ENCODE data around the gene CYP24A1.
"Not testable (repeated sequence)": the region's sequence is repeated elsewhere in the genome, so short reads cannot be mapped to it uniquely, and the experiment has no call there.

Gene CYP24A1

GRCh38 chr20:54134445-54135220 is 39.2 kb downstream of the CYP24A1 start:
- DNase-seq (ENCODE audit: low spot score) (no peak), FAIRE-seq (no peak)

GRCh38 chr20:54133434-54134427 is 40.1 kb downstream of the CYP24A1 start:
- FAIRE-seq (no peak), DNase-seq (ENCODE audit: low spot score) (no peak)

GRCh38 chr20:54132612-54133433 is 41.0 kb downstream of the CYP24A1 start:
- FAIRE-seq: peak; percentile 17
- peak; percentile 82 for DNase-seq (ENCODE audit: low spot score)

GRCh38 chr20:54131675-54132611 is 41.8 kb downstream of the CYP24A1 start:
- DNase-seq (ENCODE audit: low spot score) (no peak), FAIRE-seq (no peak)

- DNase-seq (ENCODE audit: low spot score); FAIRE-seq: not testable (repeated sequence)
Measured at GRCh38 chr20:54131125-54131524, 42.7 kb downstream of the CYP24A1 start.

GRCh38 chr20:54129350-54129749 is 44.4 kb downstream of the CYP24A1 start:
- FAIRE-seq: no peak

GRCh38 chr20:54127855-54128574 is 45.8 kb downstream of the CYP24A1 start:
- no peak for FAIRE-seq
- no peak for DNase-seq (ENCODE audit: low spot score)

More at GRCh38 chr20:54129350-54129749, 44.4 kb downstream of the CYP24A1 start:
- DNase-seq (ENCODE audit: low spot score): no peak

GRCh38 chr20:54126806-54127655 is 46.8 kb downstream of the CYP24A1 start:
- FAIRE-seq (peak; percentile 86), DNase-seq (ENCODE audit: low spot score) (peak; percentile 67)

GRCh38 chr20:54126328-54126727 is 47.5 kb downstream of the CYP24A1 start:
- FAIRE-seq; DNase-seq (ENCODE audit: low spot score): not testable (repeated sequence)

GRCh38 chr20:54123587-54124180 is 50.1 kb downstream of the CYP24A1 start:
- peak; percentile 99 for FAIRE-seq
- DNase-seq (ENCODE audit: low spot score): peak; percentile 97

GRCh38 chr20:54122681-54123586 is 50.9 kb downstream of the CYP24A1 start:
- FAIRE-seq: peak; percentile 74
- DNase-seq (ENCODE audit: low spot score): no peak

- DNase-seq (ENCODE audit: low spot score) (no peak), FAIRE-seq (no peak)
Measured at GRCh38 chr20:54122189-54122588, 51.6 kb downstream of the CYP24A1 start.

- no peak for FAIRE-seq
- DNase-seq (ENCODE audit: low spot score): no peak
Measured at GRCh38 chr20:54119744-54120143, 54.0 kb downstream of the CYP24A1 start.

- FAIRE-seq: no peak
Measured at GRCh38 chr20:54118220-54119001, 55.4 kb downstream of the CYP24A1 start.

GRCh38 chr20:54116550-54117235 is 57.1 kb downstream of the CYP24A1 start:
- DNase-seq (ENCODE audit: low spot score) (no peak), FAIRE-seq (no peak)

More at GRCh38 chr20:54118220-54119001, 55.4 kb downstream of the CYP24A1 start:
- no peak for DNase-seq (ENCODE audit: low spot score)

All from urothelium cell line (cell line).